Measurements from ENCODE around the gene GDF11.

DNA sequence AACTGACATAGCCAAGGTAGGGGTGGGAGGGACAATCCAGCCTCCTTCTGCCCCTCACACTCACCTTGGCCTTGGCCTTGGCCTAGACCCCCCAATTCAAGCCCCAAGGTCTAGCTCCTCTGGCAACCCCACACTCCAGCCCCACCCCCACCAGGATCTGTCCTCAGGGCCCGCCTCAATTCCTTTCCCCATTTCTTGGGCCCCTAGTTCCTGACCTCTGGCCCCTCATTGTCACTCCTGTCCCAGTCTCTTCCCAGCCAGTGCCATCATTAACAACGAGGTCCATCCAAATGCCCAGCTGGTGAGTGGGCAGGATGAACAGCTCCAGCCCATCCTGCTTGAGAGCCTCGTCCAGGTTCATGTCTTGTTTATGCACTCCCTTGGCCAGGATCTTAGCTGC, 6.8 kb upstream of the GDF11 start:
- TF ChIP-seq, protein P1, sequence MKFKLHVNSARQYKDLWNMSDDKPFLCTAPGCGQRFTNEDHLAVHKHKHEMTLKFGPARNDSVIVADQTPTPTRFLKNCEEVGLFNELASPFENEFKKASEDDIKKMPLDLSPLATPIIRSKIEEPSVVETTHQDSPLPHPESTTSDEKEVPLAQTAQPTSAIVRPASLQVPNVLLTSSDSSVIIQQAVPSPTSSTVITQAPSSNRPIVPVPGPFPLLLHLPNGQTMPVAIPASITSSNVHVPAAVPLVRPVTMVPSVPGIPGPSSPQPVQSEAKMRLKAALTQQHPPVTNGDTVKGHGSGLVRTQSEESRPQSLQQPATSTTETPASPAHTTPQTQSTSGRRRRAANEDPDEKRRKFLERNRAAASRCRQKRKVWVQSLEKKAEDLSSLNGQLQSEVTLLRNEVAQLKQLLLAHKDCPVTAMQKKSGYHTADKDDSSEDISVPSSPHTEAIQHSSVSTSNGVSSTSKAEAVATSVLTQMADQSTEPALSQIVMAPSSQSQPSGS (IDR thresholded peaks at IDR 0.05; ENCODE audit: low read length) = no peak
- TF ChIP-seq POU5F1 (IDR thresholded peaks at IDR 0.05; ENCODE audit: low read depth, low read length) (no peak), SP1 (IDR thresholded peaks at IDR 0.05; ENCODE audit: low read depth, low read length) (no peak), EP300 (IDR thresholded peaks at IDR 0.05; ENCODE audit: borderline replicate concordance in 1 of 2, low read depth in 2 of 2, low read length in 2 of 2) (no peak), TAF1 (IDR thresholded peaks at IDR 0.05; ENCODE audit: low read depth, low read length) (no peak), HDAC6 (IDR thresholded peaks at IDR 0.05; ENCODE audit: low read depth, low read length) (no peak), RXRA (IDR thresholded peaks at IDR 0.05; ENCODE audit: insufficient read depth, low read depth, low read length) (no peak), CTCF (IDR thresholded peaks at IDR 0.05; ENCODE audit: control extremely low read depth in 1 of 3, insufficient read depth in 1 of 3, low read depth in 1 of 3, low read length in 3 of 3) (no peak), USF2 (IDR thresholded peaks at IDR 0.05; ENCODE audit: low read length) (no peak), TCF12 (IDR thresholded peaks at IDR 0.05; ENCODE audit: low read depth, low read length) (no peak)

Data from H1 (cell line).